CD14-positive monocyte (primary cell): Measurements from ENCODE around the gene CCDC68. TPM values are rescaled to one million over a fixed set of nuclear protein-coding genes. Genes with fewer than 3 reads are reported as not detected.
A peak's percentile ranks its signal among the peaks of the same experiment; 100 is the strongest.

Experiments
- DNase-seq, 3 donors: peaks; one replicate each; pipeline ENCODE4 v3.0.0-alpha.2; 2011 to 2022
- H2AFZ ChIP-seq: 2 replicates; pipeline ENCODE4 v1.6.0; 2012; ENCODE audit warnings: mild to moderate bottlenecking, low read depth, low read length, inconsistent platforms; ENCODE audit not compliant: insufficient read depth, poor library complexity, severe bottlenecking
- H3K27ac ChIP-seq, 2 donors: 1 replicate in 1 of 2; 2 replicates in 1 of 2; pipeline ENCODE4 v1.5.1; 2012 to 2013; ENCODE audit warnings: low read length in 2 of 2, control low read depth in 1 of 2, inconsistent platforms in 1 of 2, low read depth in 1 of 2, mild to moderate bottlenecking in 1 of 2
- H3K27me3 ChIP-seq, 2 donors: one replicate each; pipeline versions ENCODE4 v1.6.0 to v1.6.1; 2011 to 2013; ENCODE audit warnings: low read length in 2 of 2; ENCODE audit not compliant: control insufficient read depth in 2 of 2, insufficient read depth in 2 of 2
- H3K36me3 ChIP-seq, 2 donors: replicated peaks in 1 of 2; 1 replicate in 1 of 2; 2 replicates in 1 of 2; pipeline versions ENCODE4 v1.5.1 to v1.6.1; 2012 to 2013; ENCODE audit warnings: low read length in 2 of 2, control low read depth in 1 of 2, inconsistent platforms in 1 of 2, mild to moderate bottlenecking in 1 of 2; ENCODE audit not compliant: insufficient read depth in 2 of 2, control insufficient read depth in 1 of 2
- H3K4me1 ChIP-seq, 2 donors: 1 replicate in 1 of 2; 2 replicates in 1 of 2; pipeline versions ENCODE4 v1.5.1 to v1.6.1; 2012 to 2013; ENCODE audit warnings: low read length in 2 of 2, control low read depth in 1 of 2, inconsistent platforms in 1 of 2, mild to moderate bottlenecking in 1 of 2, moderate library complexity in 1 of 2; ENCODE audit not compliant: insufficient read depth in 2 of 2, control insufficient read depth in 1 of 2
- H3K4me2 ChIP-seq: replicated peaks from 2 replicates; pipeline ENCODE3; 2012; ENCODE audit warnings: low read length, moderate library complexity, mild to moderate bottlenecking; ENCODE audit not compliant: poor library complexity, severe bottlenecking; ENCODE audit errors: extremely low read depth
- H3K4me3 ChIP-seq, 3 experiments: fragments of 200-600 bp in 1 of 3; sonication (generic) in 1 of 3; replicated peaks in 1 of 3; 1 replicate in 2 of 3; 2 replicates in 1 of 3; pipeline ENCODE4 v1.5.1; 2011 to 2013; ENCODE audit warnings: low read length in 3 of 3, mild to moderate bottlenecking in 3 of 3, control low read depth in 2 of 3, low read depth in 2 of 3, inconsistent platforms in 1 of 3, moderate library complexity in 1 of 3
- H3K79me2 ChIP-seq: 2 replicates; pipeline ENCODE4 v1.6.0; 2012; ENCODE audit warnings: mild to moderate bottlenecking, control low read depth, inconsistent platforms, low read length, moderate library complexity; ENCODE audit not compliant: insufficient read depth
- H3K9ac ChIP-seq: 2 replicates; pipeline ENCODE4 v1.6.0; 2017; ENCODE audit warnings: low read length, mild to moderate bottlenecking; ENCODE audit not compliant: insufficient read depth, poor library complexity, severe bottlenecking
- H3K9me3 ChIP-seq, 2 donors: replicated peaks in 1 of 2; 1 replicate in 1 of 2; 2 replicates in 1 of 2; pipeline versions ENCODE4 v1.5.1 to v1.6.1; 2012 to 2013; ENCODE audit warnings: low read length in 2 of 2, control low read depth in 1 of 2; ENCODE audit not compliant: control insufficient read depth in 1 of 2, insufficient read depth in 1 of 2
- H4K20me1 ChIP-seq: 2 replicates; pipeline ENCODE4 v1.6.0; 2012; ENCODE audit warnings: mild to moderate bottlenecking, low read length, control low read depth, moderate library complexity; ENCODE audit not compliant: insufficient read depth
- H3K27ac Mint-ChIP-seq, 7 donors: one replicate each; pipeline ENCODE4 v1.8.0; 2020; ENCODE audit warnings: mild to moderate bottlenecking in 7 of 7, mixed read lengths in 7 of 7, moderate library complexity in 6 of 7, inconsistent platforms in 2 of 7
- H3K27me3 Mint-ChIP-seq, 3 donors: one replicate each; pipeline ENCODE4 v1.8.0; 2021 to 2022; ENCODE audit warnings: low read depth in 3 of 3, mild to moderate bottlenecking in 3 of 3, mixed read lengths in 3 of 3, moderate library complexity in 3 of 3, inconsistent platforms in 1 of 3
- H3K36me3 Mint-ChIP-seq, 2 donors: one replicate each; pipeline ENCODE4 v1.8.0; 2020; ENCODE audit warnings: mixed read lengths in 2 of 2, inconsistent platforms in 1 of 2, mild to moderate bottlenecking in 1 of 2
- H3K4me1 Mint-ChIP-seq: one replicate; pipeline ENCODE4 v1.8.0; 2020; ENCODE audit warnings: mild to moderate bottlenecking, mixed read lengths
- H3K4me3 Mint-ChIP-seq, 2 donors: one replicate each; pipeline ENCODE4 v1.8.0; 2020; ENCODE audit warnings: mild to moderate bottlenecking in 2 of 2, mixed read lengths in 2 of 2, moderate library complexity in 1 of 2
- H3K9me3 Mint-ChIP-seq, 7 donors: one replicate each; pipeline ENCODE4 v1.8.0; 2020 to 2022; ENCODE audit warnings: mixed read lengths in 7 of 7, mild to moderate bottlenecking in 6 of 7, moderate library complexity in 6 of 7, inconsistent platforms in 2 of 7
- WGBS: methylation state at CpG from one replicate; pipeline ENCODE4 v1.1.5; 2013; ENCODE audit warnings: missing lambda C conversion rate; ENCODE audit not compliant: insufficient coverage; 5-methylcytosine and 5-hydroxymethylcytosine counted together
- intact Hi-C, 2 donors: fragments of 100-400 bp; cut with micrococcal nuclease; formaldehyde crosslinking; loops; one replicate each; pipeline versions ENCODE4 v1.15.0 to v1.15.1; 2023
- polyA plus RNA-seq, 3 donors: library from polyadenylated mRNA; depleted of rRNA in 1 of 3; unstranded in 2 of 3; stranded (reverse) in 1 of 3; fragments of 300-500 nt in 2 of 3; fragments of >200 nt in 1 of 3; fragmentation: Illumina TruSeq in 2 of 3; gene quantifications; 1 replicate in 2 of 3; 2 replicates in 1 of 3; pipeline ENCODE4 v1.2.3, GENCODE V29; 2012 to 2021
- TF ChIP-seq, protein P1 (sequence below): fragments of 200-600 bp; IDR thresholded peaks from one replicate; pipeline ENCODE4 v1.8.0; 2022; ENCODE audit warnings: antibody characterized with exemption, mild to moderate bottlenecking

The CCDC68 gene
- polyA plus RNA-seq, 3 donors, result 0.09 to 0.15 TPM; not detected in 1

DNA sequence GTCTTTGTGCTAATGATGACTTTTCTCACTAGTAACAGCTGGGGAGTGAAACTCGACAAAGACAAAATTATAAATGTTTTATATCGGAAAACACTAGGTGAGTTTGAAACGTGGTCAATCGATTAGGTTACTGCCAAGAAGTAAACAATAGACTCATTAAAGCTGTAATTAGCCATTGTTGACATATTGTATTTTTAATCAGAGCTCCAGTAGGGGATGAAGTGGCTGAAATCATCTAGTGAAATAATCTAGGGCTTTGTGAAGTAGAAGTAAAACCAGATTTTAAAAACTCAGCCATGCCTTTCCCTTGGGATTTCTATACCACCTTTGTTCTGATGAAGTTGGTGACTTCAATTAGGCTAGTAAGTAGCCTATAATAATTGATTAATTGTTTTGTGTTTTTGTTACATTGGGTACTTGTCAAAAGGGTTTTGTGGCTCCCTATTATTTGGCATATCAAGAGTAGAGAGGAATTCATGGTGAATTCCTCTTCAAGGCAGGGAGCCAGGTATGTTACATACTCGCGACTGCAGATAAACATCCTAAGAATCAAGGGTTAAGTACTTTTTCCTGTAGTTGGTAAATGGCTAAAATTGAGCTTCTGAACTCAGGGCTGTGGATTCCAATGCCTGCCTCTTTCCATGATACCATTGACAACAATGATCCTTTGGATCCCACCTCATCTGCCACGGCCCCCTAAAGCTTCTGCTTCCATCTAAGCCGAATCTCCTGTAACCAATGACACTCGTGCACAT is 99.4 kb downstream of the CCDC68 start:
- intact Hi-C loops, result no loop called here
- H3K4me3 Mint-ChIP-seq, result no peak overlapping the region
- whole genome bisulfite sequencing, result 92% methylated on average over 3 of the region's 9 CpGs
- Histone ChIP-seq H3K79me2 (no peaks in the 10 kb centered on the region), H2AFZ (no peak overlapping the region), H3K9me3 (no peaks in the 10 kb centered on the region), H3K9ac (no peak overlapping the region), H3K4me2 (no peak overlapping the region), H3K4me1 (no peaks in the 10 kb centered on the region), H3K36me3 (no peaks in the 10 kb centered on the region), H3K27ac (no peak overlapping the region), H3K4me3 (no peak overlapping the region), H4K20me1 (no peaks in the 10 kb centered on the region), H3K27me3 (no peaks in the 10 kb centered on the region)
- peaks cover 0 to 1% (median 0%) of the 10 kb centered on the region in 3 donors for H3K27me3 Mint-ChIP-seq
- H3K27ac Mint-ChIP-seq, result peak overlapping the region in 1 of 7 donors; percentile 4
- DNase-seq, result no peak
- peaks cover 5% of the 10 kb centered on the region for H3K4me1 Mint-ChIP-seq
- no peaks in the 10 kb centered on the region for H3K9me3 Mint-ChIP-seq
- TF ChIP-seq, protein P1, sequence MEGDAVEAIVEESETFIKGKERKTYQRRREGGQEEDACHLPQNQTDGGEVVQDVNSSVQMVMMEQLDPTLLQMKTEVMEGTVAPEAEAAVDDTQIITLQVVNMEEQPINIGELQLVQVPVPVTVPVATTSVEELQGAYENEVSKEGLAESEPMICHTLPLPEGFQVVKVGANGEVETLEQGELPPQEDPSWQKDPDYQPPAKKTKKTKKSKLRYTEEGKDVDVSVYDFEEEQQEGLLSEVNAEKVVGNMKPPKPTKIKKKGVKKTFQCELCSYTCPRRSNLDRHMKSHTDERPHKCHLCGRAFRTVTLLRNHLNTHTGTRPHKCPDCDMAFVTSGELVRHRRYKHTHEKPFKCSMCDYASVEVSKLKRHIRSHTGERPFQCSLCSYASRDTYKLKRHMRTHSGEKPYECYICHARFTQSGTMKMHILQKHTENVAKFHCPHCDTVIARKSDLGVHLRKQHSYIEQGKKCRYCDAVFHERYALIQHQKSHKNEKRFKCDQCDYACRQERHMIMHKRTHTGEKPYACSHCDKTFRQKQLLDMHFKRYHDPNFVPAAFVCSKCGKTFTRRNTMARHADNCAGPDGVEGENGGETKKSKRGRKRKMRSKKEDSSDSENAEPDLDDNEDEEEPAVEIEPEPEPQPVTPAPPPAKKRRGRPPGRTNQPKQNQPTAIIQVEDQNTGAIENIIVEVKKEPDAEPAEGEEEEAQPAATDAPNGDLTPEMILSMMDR, result no peak
- H3K36me3 Mint-ChIP-seq, result no peaks in the 10 kb centered on the region

DNA sequence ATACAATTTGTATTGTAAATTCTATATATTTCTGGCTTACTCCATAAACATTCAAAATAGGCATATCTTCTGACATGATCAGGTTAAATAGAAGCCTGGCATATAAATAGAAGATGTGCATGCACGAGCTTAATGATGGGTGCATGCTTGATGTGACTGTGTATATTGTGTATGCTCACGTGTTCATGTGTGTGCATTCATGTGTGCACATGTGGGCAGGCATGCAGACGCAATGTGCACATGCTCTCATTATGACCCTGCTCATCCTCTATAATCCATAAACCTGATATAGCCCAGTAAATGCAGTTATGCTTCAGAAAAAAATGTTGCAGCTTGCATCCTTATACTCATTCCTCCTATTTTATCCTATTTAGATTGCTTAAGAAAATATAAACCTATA is 101.8 kb downstream of the CCDC68 start:
- Mint-ChIP-seq H3K4me1 (peaks cover 18% of the 10 kb centered on the region), H3K36me3 (no peaks in the 10 kb centered on the region), H3K27me3 (peaks cover 0 to 1% (median 0%) of the 10 kb centered on the region in 3 donors), H3K9me3 (no peaks in the 10 kb centered on the region), H3K4me3 (no peak overlapping the region), H3K27ac (no peak overlapping the region)
- DNase-seq, result no peak
- Histone ChIP-seq H3K27ac (no peak overlapping the region), H3K4me3 (no peak overlapping the region), H3K79me2 (no peaks in the 10 kb centered on the region), H3K36me3 (no peaks in the 10 kb centered on the region), H3K4me1 (peaks cover 6 to 9% of the 10 kb centered on the region in 2 donors), H3K4me2 (no peak overlapping the region), H4K20me1 (no peaks in the 10 kb centered on the region), H3K27me3 (no peaks in the 10 kb centered on the region), H3K9ac (no peak overlapping the region), H3K9me3 (no peaks in the 10 kb centered on the region), H2AFZ (no peak overlapping the region)
- WGBS, result no CpG with 5 or more reads among the region's 3 CpGs
- TF ChIP-seq, protein P1, result no peak
- intact Hi-C loops, result no loop called here
